Lower lobe of right lung (tissue), 2 donors: Measurements from ENCODE around the gene GSN. TPM values are rescaled to one million over a fixed set of nuclear protein-coding genes. Genes with fewer than 3 reads are reported as not detected.

ENCODE experiments used
- ATAC-seq, 2 donors: fragments of 200-7000 bp; cut with Tn5 transposase; one replicate each; pipeline ENCODE4 v1.9.1; 2020 to 2022; ENCODE audit warnings: mild to moderate bottlenecking in 2 of 2, moderate library complexity in 2 of 2
- DNase-seq: peaks from one replicate; pipeline ENCODE4 v3.0.0-alpha.2; 2020
- H3K27ac ChIP-seq: fragments of 200-600 bp; one replicate; pipeline ENCODE4 v1.8.0; 2022
- H3K27me3 ChIP-seq: fragments of 200-600 bp; one replicate; pipeline ENCODE4 v1.8.0; 2022; ENCODE audit warnings: low read depth
- H3K36me3 ChIP-seq: fragments of 200-600 bp; one replicate; pipeline ENCODE4 v1.8.0; 2022; ENCODE audit warnings: mild to moderate bottlenecking
- H3K4me1 ChIP-seq: fragments of 200-600 bp; one replicate; pipeline ENCODE4 v1.8.0; 2022
- H3K4me3 ChIP-seq: fragments of 200-600 bp; one replicate; pipeline ENCODE4 v1.8.0; 2022; ENCODE audit warnings: mild to moderate bottlenecking
- H3K9me3 ChIP-seq: fragments of 200-600 bp; one replicate; pipeline ENCODE4 v1.8.0; 2022
- CTCF ChIP-seq: fragments of 200-600 bp; IDR thresholded peaks from one replicate; pipeline ENCODE4 v1.8.0; 2022; ENCODE audit warnings: antibody characterized with exemption, mild to moderate bottlenecking
- intact Hi-C: fragments of 100-400 bp; cut with DNase I; formaldehyde crosslinking; loops from one replicate; pipeline ENCODE4 v1.11.0; 2022
- total RNA-seq: library from RNA; stranded (reverse); fragmentation: NEBNext Ultra II Directional; extraction: Animal tissue kit (Norgen Biotek cat#: 25700); gene quantifications from one replicate; pipeline ENCODE4 v1.2.1, GENCODE V29; 2021
- donor health status: DM: no; HTN: yes; CAD: no; lungs with severe emphysema.

The GSN gene
- total RNA-seq, 1 donor from 2014 or later = 388 TPM

DNA sequence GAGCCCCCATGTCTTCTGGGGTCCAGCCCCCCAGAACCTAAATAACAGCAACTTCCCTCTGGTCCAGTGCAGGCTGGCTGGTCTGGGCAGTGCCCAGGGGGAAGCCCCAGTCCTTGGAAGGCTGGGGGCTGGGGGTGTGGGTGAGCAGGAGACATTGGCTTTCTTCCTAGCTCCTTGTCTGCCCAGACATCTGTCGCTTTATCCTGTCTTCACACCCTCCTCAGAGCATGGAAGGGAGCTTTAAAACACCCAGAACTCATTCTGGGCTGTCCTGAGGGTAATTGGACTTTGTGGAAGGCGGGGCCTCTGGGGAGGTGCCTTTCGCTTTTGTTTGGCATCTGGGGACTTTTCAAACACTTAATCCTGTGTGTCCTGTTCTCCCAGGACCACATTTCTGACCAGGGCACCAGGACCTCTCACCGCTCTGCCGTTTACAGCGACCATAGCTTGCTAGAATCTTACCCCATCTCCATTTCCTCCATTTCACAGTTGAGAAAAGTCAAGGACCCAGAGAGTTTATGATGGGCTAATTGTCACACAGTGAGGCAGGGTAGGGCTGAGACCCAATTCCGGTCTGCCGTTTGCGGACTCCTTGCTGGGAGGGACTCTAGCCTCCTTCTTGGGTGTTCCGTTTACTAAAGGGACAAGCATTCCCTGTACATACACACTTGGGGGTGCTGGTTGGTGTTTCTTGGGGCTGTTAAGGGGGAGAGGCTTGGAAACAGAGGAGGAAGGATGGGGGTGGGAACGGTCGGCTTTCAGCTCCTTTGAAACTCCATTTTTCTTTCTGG lies 1.1 kb downstream of the GSN start:
- no peaks in the 10 kb centered on the region for H3K9me3 ChIP-seq
- no peak for DNase-seq
- no peaks in the 10 kb centered on the region for H3K36me3 ChIP-seq
- H3K4me1 ChIP-seq = peaks cover 59% of the 10 kb centered on the region
- TF ChIP-seq CTCF = no peak
- no peaks in the 10 kb centered on the region for H3K27me3 ChIP-seq
- peak overlapping the region; percentile 80 for H3K4me3 ChIP-seq
- ATAC-seq = peak; percentile 54 to 69
- H3K27ac ChIP-seq = peak overlapping the region; percentile 81
- intact Hi-C loops = no loop called here

GRCh38 chr9:121269642-121270254 lies 1.8 kb downstream of the GSN start:
- intact Hi-C loops = no loop called here
- DNase-seq (no peak), ATAC-seq (no peak)
- Histone ChIP-seq H3K9me3 (no peaks in the 10 kb centered on the region), H3K36me3 (no peaks in the 10 kb centered on the region), H3K27ac (peak overlapping the region; percentile 81), H3K4me3 (peak overlapping the region; percentile 80), H3K27me3 (no peaks in the 10 kb centered on the region), H3K4me1 (peaks cover 59% of the 10 kb centered on the region)
- no peak for TF ChIP-seq CTCF

DNA sequence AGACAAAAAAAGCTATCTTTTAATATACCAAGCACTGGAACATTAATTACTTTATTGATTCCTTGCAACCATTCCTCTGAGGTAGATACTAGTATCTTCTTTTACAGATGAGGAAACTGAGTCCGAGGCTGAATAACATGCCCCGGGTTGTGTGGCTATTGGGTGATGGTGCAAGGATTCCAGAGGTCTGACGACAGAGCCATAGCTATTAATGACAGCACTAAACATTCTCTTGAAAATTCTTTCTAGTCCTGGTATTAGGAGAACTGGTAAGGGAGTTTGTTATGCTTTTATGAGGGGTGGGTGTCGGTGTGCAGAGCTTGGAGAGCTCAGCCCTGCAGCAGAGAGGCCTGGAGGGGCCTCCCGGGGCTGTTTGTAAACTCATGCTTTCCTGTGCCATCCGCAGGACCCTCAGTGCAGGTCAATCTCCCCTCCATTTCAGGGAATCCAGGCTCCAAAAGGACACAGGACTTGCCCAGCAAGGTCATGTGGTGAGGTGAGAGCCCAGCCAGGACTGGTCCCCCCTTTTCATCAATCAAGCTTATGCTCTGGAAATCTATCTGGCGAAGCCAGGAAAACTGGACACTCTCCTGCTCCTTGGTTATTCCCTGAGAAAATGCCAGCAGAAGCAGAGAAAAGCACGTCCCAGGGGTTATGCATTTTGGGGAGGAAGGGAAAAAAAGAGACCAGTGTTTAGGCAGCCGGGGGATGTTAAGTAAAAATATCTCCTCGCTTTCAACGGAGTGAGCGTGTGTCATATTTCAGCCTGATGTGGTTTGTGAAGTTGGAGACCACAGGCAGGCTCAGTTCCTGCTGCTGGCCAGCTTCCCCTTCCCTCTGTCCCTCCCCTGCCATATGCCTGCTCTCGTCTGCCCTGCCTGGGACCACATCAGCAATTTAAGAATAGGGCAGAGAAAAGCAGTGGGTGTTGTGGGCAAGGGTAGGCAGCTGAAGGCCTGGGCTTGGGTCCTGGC lies 3.7 kb downstream of the GSN start:
- H3K27me3 ChIP-seq = no peaks in the 10 kb centered on the region
- intact Hi-C loops = no loop called here
- DNase-seq (peak; percentile 70), ATAC-seq (peak; percentile 13 to 60)
- peak overlapping the region; percentile 22 for H3K4me3 ChIP-seq
- H3K27ac ChIP-seq = peak overlapping the region; percentile 34
- peaks cover 59% of the 10 kb centered on the region for H3K4me1 ChIP-seq
- H3K9me3 ChIP-seq = no peaks in the 10 kb centered on the region
- TF ChIP-seq CTCF = no peak
- H3K36me3 ChIP-seq = no peaks in the 10 kb centered on the region

DNA sequence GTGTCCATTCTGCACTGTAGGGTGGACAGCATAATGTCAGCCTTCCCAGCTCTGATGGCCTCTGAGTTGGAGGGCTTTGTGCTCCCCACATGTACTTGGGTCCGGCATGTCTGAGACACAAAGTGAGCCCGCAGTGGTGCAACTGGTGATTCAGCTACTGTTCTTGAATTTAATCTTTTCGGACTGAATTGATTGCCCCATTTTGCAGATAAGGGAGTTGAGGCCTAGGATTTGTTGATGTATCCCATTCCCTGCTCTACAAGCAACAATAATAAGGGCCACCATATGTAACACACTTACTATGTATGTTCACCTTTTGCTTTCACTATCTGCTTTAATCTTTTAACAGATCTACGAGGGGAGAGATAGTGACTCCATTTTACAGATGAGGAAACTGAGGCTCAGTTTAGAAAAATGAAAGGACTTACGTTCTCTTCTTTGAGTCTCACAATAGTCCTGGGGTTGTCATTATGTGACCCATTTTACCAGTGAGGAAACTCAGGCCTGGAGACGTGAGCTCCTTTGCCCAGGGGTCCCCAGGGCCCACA lies 4.5 kb downstream of the GSN start:
- H3K9me3 ChIP-seq = no peaks in the 10 kb centered on the region
- no peak for TF ChIP-seq CTCF
- H3K4me1 ChIP-seq = peaks cover 60% of the 10 kb centered on the region
- no peak for ATAC-seq
- intact Hi-C loops = no loop called here
- peak overlapping the region; percentile 34 for H3K27ac ChIP-seq
- no peak for DNase-seq
- no peaks in the 10 kb centered on the region for H3K27me3 ChIP-seq
- no peaks in the 10 kb centered on the region for H3K36me3 ChIP-seq
- H3K4me3 ChIP-seq = no peak overlapping the region

DNA sequence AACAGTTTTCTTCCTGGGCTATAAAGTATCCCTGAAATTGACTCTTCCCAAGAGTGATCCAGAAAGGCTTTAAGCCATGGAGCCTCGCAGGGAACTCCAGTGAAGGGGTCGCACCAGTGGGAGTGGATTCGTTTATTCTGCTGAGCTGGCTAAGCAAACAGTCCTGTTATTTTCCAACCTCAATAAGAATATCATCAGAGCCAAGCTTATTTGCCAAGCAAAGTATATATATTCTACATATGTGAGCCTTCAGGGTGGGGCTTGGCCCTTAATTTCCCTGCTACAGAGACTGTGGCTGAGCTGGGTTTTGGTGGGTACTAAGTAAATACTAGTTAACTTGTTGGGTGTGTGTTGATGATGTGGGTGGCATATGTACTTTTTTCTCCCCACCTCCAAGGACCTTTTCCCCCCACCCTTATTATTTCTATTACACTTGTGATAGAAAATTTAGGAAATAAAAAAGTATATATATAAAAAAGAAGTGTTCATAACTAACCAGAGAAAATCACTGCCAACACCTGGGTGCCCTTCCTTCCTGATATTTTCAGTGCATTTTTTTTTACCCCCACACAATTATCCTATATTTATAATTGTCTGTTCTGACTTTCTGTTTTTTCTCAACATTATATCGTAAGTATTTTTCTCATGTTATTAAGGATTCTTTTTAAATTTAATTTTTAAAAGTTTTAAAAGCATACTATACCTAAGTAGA lies 5.3 kb downstream of the GSN start:
- intact Hi-C loops = no loop called here
- Histone ChIP-seq H3K36me3 (no peaks in the 10 kb centered on the region), H3K27ac (no peak overlapping the region), H3K9me3 (no peaks in the 10 kb centered on the region), H3K4me3 (no peak overlapping the region), H3K4me1 (peaks cover 64% of the 10 kb centered on the region), H3K27me3 (no peaks in the 10 kb centered on the region)
- ATAC-seq = no peak
- no peak for TF ChIP-seq CTCF
- no peak for DNase-seq
